ENCODE measurements around the gene HMGN4.
"Not testable (repeated sequence)": the region's sequence is repeated elsewhere in the genome, so short reads cannot be mapped to it uniquely, and the experiment has no call there.

HMGN4 gene

GRCh38 chr6:26537846-26538571 lies at the start of gene HMGN4:
HMGN4 (plus strand) TSS chr6:26538366; CDS start chr6:26545207, 6,841 bp downstream.
- DNase-seq (ENCODE audit: low read depth in 3 of 3) = peak; percentile 54 to 73 (median 62)

DNA sequence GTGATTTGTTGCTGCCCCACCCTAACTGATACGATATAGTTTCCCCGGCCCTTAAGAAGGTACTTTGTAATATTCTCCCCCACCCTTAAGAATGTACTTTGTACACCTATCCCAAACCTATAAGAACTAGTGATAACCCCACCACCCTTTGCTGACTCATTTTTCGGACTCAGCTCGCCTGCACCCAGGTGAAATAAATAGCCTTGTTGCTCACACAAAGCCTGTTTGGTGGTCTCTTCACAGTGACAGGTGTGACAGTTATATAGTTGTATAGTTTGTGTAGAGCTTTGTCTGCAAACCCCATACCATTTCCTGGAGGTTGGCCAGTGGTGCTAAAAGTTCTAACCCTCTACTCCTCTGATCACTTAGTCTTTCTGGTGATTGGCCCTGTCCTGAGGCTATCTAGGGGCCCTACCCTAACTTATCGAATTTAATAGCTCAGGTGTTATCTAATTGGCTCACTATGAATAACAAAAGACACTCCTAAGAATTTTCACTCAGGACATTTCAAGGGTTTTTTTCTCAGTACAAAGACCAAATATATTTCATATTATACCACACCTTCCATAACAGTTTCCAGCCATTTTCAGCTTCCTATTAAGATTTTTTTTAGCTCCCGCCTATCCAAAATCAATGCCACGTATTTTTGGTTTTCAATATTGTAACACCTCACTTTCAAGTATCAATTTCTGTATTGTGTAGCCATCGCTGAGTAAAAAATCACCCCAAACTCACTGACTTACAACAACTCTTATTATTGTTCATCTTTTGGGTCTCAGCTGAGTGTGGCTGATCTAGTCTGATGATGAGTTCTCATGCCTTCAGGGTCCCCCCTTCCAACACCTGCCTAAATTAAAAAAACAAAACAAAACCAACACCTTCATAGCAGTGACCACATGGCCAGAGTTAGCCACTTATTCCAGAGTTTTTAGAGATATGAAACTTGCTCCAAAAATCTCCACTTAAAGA lies 47.9 kb upstream of the HMGN4 start:
- DNase-seq (ENCODE audit: low read depth in 3 of 3) = no peak

- DNase-seq (ENCODE audit: low read depth in 3 of 3) = no peak
Measured at GRCh38 chr6:26491604-26492003, 46.6 kb upstream of the HMGN4 start.

DNA sequence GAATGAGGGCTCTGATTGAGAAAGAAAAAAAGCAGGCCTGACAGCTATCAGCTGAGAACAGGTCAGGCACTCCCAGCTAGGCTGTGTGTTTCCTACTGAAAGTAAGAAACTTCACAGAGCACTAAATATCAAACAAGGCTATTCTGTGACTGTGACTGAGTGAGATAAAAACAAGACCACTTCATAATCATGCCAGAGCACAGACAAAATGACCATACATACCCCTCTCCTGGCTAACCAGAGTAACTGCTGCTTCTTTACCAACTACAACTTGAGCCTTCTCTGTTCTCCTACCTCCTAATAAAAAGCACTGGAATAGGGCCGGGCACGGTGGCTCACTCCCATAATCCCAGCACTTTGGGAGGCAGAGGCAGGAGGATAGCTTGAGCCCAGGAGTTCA lies 44.9 kb upstream of the HMGN4 start:
- no peak for DNase-seq (ENCODE audit: low read depth in 3 of 3)

DNA sequence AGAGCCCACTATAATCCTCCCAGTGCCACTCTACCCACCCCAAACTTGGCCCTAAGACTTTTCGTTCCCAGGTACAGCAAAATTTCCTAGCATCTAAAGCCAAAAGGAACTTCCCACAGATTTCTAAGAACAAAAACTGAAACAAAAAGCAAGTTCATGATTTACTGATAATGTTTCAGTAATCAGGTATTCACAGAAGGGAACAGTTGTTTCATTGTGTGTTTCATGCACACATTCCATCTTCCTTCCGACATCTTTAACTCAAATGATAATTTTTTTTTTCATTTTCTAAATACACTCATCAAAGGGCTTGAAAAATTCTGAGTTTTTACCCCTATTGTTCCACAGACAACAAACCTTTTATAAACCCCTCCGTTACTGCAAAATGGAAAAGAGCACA lies 44.0 kb upstream of the HMGN4 start:
- DNase-seq (ENCODE audit: low read depth in 3 of 3) = no peak

- DNase-seq (ENCODE audit: low read depth in 3 of 3) = no peak
Measured at GRCh38 chr6:26495281-26495680, 42.9 kb upstream of the HMGN4 start.

- DNase-seq (ENCODE audit: low read depth in 3 of 3) = no peak
Measured at GRCh38 chr6:26497610-26498009, 40.6 kb upstream of the HMGN4 start.

DNA sequence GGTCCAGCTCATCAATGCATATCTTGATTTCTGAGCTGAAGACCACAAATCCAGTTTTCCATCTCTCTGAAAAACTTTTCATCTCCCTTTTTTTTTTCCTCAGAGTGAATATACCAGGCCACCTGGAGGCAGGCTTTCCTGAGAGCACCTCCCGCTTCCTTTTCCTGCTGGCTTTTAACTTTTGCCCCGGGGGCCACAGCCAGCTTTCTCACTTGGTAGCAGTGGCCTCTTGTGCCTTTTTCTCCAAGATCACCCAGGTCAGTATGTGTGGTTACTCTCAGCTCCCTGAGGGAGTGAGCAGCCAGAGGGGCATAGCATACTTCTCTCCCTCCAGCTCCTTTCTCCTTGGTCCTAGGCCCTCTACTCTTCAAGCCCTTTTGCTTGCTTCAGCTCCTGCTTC lies 38.1 kb upstream of the HMGN4 start, which contains the start of gene BTN1A1:
Gene BTN1A1, plus strand, starts transcription at position 202 of the 400 bp plus-strand sequence. CDS start 984 bp downstream, outside the sequence.
- no peak for DNase-seq (ENCODE audit: low read depth in 3 of 3)

DNA sequence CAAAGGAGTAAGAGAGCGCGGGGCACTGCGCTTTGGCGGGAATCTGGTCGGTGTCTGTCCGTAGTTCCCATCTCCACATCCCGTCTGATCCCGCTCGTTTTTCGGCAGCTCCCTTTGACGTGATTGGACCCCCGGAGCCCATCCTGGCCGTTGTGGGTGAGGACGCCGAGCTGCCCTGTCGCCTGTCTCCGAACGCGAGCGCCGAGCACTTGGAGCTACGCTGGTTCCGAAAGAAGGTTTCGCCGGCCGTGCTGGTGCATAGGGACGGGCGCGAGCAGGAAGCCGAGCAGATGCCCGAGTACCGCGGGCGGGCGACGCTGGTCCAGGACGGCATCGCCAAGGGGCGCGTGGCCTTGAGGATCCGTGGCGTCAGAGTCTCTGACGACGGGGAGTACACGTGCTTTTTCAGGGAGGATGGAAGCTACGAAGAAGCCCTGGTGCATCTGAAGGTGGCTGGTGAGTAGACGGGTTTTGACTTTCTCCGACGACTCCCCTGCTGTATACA lies 36.6 kb upstream of the HMGN4 start:
- peak in 2 of 3 experiments; percentile 5 to 11 for DNase-seq (ENCODE audit: low read depth in 3 of 3)

DNA sequence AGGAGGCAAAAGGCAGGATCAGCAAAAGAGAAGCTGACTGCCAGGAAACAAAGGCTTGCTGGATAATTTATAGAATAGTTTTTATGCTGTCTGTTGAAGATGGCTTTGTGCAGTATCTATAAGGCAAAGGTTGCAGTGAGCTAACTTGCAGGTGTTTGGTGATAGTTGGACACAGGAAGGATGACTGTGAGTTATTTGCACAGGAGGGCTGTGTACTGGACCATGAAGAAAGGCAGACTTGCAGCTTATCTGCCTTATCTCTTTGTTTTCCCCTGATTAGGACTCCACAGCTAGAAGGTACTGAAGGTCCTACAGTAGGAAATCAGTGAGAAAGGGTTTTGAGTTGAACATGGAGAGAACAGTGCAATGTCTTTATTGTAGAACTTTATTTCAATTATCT lies 36.0 kb upstream of the HMGN4 start:
- DNase-seq (ENCODE audit: low read depth in 3 of 3) = no peak

DNA sequence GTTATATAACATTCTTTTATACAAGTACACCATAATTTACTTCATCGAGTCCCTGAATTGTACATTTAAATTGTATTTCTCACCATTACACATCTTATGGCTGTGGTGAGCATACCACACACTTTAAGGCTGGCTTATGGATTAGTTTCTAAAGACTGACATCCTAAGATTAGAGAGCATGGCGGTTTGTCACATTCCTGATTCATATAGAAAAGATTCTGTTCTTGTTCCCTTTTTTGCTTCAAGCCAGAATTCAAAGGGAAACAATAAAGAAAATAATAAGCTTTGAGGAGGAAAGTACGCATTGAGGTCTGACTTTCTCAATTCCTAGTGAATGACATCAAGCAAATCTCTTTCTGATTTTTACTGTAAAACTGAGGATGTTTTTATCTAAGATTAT lies 35.5 kb upstream of the HMGN4 start:
- no peak for DNase-seq (ENCODE audit: low read depth in 3 of 3)

DNA sequence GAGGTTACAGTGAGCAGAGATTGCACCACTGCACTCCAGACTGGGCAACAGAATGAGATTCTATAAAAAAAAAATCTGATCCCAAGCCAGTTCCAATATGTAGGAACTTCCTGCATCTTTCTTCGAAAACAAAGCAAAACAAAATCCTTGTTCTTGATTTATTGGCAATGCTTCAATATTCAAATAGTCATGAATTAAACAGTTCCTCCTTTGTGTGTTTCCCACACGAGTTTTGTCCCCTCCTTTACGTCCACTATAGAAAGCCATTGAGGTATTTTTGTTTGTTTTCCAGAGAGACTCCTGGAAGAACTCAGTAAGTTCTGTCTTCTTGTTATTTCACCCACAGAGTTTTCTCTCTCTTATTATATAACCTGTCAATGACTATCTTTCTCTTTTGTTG lies 30.5 kb upstream of the HMGN4 start:
- no peak for DNase-seq (ENCODE audit: low read depth in 3 of 3)

DNA sequence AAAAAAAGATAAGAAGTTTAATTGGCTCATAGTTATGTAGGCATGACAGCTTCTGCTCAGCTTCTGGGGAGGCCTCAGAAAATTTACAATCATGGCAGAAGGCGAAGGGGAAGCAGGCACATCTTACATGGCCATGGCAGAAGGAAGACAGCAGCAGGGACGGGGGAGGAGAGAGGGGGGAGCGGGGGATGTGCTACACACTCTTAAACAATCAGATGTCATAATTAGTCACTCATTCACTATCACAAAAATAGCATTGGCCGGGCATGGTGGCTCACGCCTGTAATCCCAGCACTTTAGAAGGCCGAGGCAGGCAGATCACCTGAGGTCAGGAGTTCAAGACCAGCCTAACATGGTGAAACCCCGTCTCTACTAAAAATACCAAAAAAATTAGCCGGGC lies 27.1 kb upstream of the HMGN4 start:
- DNase-seq (ENCODE audit: low read depth in 3 of 3) = not testable (repeated sequence)

DNA sequence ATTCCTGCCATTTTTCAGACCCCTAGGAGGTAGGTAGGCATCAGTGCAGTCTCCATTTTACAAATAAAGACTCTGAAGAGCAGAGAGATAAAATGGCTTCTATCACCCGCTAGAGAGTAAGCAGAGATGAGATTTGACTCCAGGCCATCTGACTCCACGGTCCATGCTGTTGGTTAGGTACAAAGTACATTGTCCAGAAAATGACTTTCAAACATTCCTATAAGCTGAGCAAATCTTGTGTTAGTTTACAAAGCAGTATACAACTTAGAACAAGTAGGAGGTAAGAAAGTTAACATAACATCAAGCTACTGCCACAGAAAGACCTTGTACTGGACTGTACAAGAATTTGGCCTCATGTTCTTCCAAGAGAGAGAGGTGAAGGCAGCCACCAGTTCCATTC lies 23.2 kb upstream of the HMGN4 start:
- DNase-seq (ENCODE audit: low read depth in 3 of 3) = no peak

- no peak for DNase-seq (ENCODE audit: low read depth in 3 of 3)
Measured at GRCh38 chr6:26516481-26517427, 21.4 kb upstream of the HMGN4 start.

GRCh38 chr6:26519359-26519758 lies 18.8 kb upstream of the HMGN4 start:
- no peak for DNase-seq (ENCODE audit: low read depth in 3 of 3)

- no peak for DNase-seq (ENCODE audit: low read depth in 3 of 3)
Measured at GRCh38 chr6:26520237-26520849, 17.8 kb upstream of the HMGN4 start.

DNA sequence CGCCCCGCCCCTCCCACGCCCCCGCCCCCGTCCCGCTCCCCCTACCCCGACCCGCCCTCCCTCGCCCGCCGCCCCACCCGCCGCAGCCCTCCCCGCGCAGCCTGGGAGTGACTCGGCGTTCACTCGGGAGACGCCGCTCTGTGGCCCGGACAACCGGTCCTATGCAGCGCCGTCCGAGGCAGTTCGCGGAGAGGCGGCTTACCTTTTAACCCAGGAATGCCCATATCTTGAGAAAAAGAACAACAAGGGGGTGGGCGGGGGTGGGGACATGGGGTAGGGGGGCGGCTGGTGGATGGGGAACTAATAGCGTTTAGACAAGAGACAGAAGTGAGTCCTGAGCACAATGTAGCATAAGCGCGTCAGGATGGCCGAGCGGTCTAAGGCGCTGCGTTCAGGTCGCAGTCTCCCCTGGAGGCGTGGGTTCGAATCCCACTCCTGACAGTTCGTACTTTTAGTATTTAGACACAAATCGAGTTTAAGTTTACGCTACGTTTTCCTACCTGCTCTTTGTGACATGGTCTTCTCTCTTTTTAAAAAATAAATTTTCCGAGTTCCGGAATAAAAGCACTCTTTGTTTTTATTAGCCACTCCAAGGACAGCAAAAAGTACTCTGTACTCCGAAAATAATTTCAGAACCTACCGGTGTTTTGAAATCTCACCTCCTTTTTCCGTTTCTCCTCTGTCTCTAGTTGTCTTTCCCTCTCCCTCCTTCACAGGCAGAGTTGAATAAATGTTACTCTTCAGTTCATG lies 17.1 kb upstream of the HMGN4 start:
- DNase-seq (ENCODE audit: low read depth in 3 of 3) = peak; percentile 69 to 75 (median 72)

- DNase-seq (ENCODE audit: low read depth in 3 of 3) = peak; percentile 39 to 54 (median 43)
Measured at GRCh38 chr6:26521600-26522391, 16.4 kb upstream of the HMGN4 start.

All from stimulated activated CD4-positive, alpha-beta T cell treated with anti-CD3 and anti-CD28 coated beads, TNF-alpha, amount 100 ng/mL, for 4 hours (primary cell).